ENCODE data around the gene MPDU1.

MPDU1 gene

DNA sequence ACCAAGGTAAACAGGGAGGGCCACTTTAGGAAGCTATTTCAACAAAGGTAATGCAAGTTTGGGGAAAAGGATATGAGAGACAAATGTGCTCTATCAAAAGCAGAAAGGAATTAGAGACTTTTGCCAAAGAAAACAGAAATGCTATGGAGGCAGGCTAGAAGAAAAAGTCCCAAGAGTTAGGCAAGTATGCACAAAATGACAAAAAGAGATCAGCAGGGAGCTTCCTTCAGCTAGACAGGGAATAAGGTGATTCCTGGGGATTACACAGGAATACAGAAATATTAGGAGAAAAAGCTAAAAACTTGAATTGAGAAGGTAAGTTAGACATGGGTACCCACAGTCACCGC, 28.6 kb downstream of the MPDU1 start:
- Histone ChIP-seq H3K4me3 (ENCODE audit: low read depth in 1 of 2, low read length in 2 of 2) (peak overlapping the region in 1 of 2 experiments; percentile 16; a peak in 1 of 4 replicates), H3K9me3 (ENCODE audit: insufficient read depth, low read length, severe bottlenecking) (no peaks in the 10 kb centered on the region), H3K4me1 (ENCODE audit: insufficient read depth, low read length) (peaks cover 47% of the 10 kb centered on the region), H3K36me3 (ENCODE audit: insufficient read depth, low read length) (peaks cover 32% of the 10 kb centered on the region), H3K27ac (ENCODE audit: low read length) (peak overlapping the region; percentile 41; the same call in 1 of the 2 replicates), H3K27me3 (ENCODE audit: insufficient read depth, low read length, poor library complexity) (no peaks in the 10 kb centered on the region), H2AFZ (ENCODE audit: low read depth, low read length) (no peak overlapping the region), H3K9ac (ENCODE audit: low read depth, low read length) (peak overlapping the region; percentile 78), H3K4me2 (ENCODE audit: insufficient read depth, low read length) (peak overlapping the region; percentile 78), H4K20me1 (ENCODE audit: insufficient read depth, low read length) (peaks cover 38% of the 10 kb centered on the region; the same call in 1 of the 2 replicates), H3K79me2 (ENCODE audit: insufficient read depth, low read length) (peaks cover 65% of the 10 kb centered on the region)
- TF ChIP-seq EZH2 (IDR thresholded peaks at IDR 0.05; ENCODE audit: borderline replicate concordance, low read depth, low read length, severe bottlenecking), result no peak
- TF ChIP-seq, protein P1, sequence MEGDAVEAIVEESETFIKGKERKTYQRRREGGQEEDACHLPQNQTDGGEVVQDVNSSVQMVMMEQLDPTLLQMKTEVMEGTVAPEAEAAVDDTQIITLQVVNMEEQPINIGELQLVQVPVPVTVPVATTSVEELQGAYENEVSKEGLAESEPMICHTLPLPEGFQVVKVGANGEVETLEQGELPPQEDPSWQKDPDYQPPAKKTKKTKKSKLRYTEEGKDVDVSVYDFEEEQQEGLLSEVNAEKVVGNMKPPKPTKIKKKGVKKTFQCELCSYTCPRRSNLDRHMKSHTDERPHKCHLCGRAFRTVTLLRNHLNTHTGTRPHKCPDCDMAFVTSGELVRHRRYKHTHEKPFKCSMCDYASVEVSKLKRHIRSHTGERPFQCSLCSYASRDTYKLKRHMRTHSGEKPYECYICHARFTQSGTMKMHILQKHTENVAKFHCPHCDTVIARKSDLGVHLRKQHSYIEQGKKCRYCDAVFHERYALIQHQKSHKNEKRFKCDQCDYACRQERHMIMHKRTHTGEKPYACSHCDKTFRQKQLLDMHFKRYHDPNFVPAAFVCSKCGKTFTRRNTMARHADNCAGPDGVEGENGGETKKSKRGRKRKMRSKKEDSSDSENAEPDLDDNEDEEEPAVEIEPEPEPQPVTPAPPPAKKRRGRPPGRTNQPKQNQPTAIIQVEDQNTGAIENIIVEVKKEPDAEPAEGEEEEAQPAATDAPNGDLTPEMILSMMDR (IDR thresholded peaks at IDR 0.05; ENCODE audit: borderline replicate concordance, extremely low read depth, low read length, poor library complexity, severe bottlenecking), result no peak
- DNase-seq (no peak), ATAC-seq (ENCODE audit: insufficient read depth, low read depth) (no peak)

GRCh38 chr17:7613769-7614424, 30.2 kb downstream of the MPDU1 start:
- Histone ChIP-seq H3K79me2 (ENCODE audit: insufficient read depth, low read length) (peaks cover 54% of the 10 kb centered on the region), H3K27ac (ENCODE audit: low read length) (peak overlapping the region; percentile 57), H3K4me2 (ENCODE audit: insufficient read depth, low read length) (peak overlapping the region; percentile 78), H3K9me3 (ENCODE audit: insufficient read depth, low read length, severe bottlenecking) (no peaks in the 10 kb centered on the region), H4K20me1 (ENCODE audit: insufficient read depth, low read length) (peaks cover 38% of the 10 kb centered on the region; the same call in 1 of the 2 replicates), H2AFZ (ENCODE audit: low read depth, low read length) (peak overlapping the region; percentile 54), H3K36me3 (ENCODE audit: insufficient read depth, low read length) (peaks cover 27% of the 10 kb centered on the region), H3K4me1 (ENCODE audit: insufficient read depth, low read length) (peaks cover 47% of the 10 kb centered on the region), H3K4me3 (ENCODE audit: low read depth in 1 of 2, low read length in 2 of 2) (peak overlapping the region; percentile 59 to 69), H3K27me3 (ENCODE audit: insufficient read depth, low read length, poor library complexity) (no peaks in the 10 kb centered on the region), H3K9ac (ENCODE audit: low read depth, low read length) (peak overlapping the region; percentile 78)
- no peak for DNase-seq
- ATAC-seq (ENCODE audit: insufficient read depth, low read depth), result no peak
- no peak for TF ChIP-seq EZH2 (IDR thresholded peaks at IDR 0.05; ENCODE audit: borderline replicate concordance, low read depth, low read length, severe bottlenecking)
- TF ChIP-seq, protein P1 (IDR thresholded peaks at IDR 0.05; ENCODE audit: borderline replicate concordance, extremely low read depth, low read length, poor library complexity, severe bottlenecking), result peak; percentile 41

- Histone ChIP-seq H3K27me3 (ENCODE audit: insufficient read depth, low read length, poor library complexity) (no peaks in the 10 kb centered on the region), H3K9ac (ENCODE audit: low read depth, low read length) (peak within 1 kb of the TSS; percentile 78), H3K4me1 (ENCODE audit: insufficient read depth, low read length) (peaks cover 47% of the 10 kb centered on the region), H3K4me2 (ENCODE audit: insufficient read depth, low read length) (peak within 1 kb of the TSS; percentile 78), H3K79me2 (ENCODE audit: insufficient read depth, low read length) (peaks cover 46% of the 10 kb centered on the region), H4K20me1 (ENCODE audit: insufficient read depth, low read length) (peaks cover 35% of the 10 kb centered on the region; the same call in 1 of the 2 replicates), H3K27ac (ENCODE audit: low read length) (peak within 1 kb of the TSS; percentile 76), H3K9me3 (ENCODE audit: insufficient read depth, low read length, severe bottlenecking) (no peaks in the 10 kb centered on the region), H3K4me3 (ENCODE audit: low read depth in 1 of 2, low read length in 2 of 2) (peak within 1 kb of the TSS; percentile 59 to 69), H2AFZ (ENCODE audit: low read depth, low read length) (peak within 1 kb of the TSS; percentile 94), H3K36me3 (ENCODE audit: insufficient read depth, low read length) (peaks cover 24% of the 10 kb centered on the region)
- ATAC-seq (ENCODE audit: insufficient read depth, low read depth) (peak; percentile 93), DNase-seq (peak; percentile 100)
- TF ChIP-seq EZH2 (IDR thresholded peaks at IDR 0.05; ENCODE audit: borderline replicate concordance, low read depth, low read length, severe bottlenecking), result no peak
- TF ChIP-seq, protein P1 (IDR thresholded peaks at IDR 0.05; ENCODE audit: borderline replicate concordance, extremely low read depth, low read length, poor library complexity, severe bottlenecking), result peak; percentile 85
Observed at GRCh38 chr17:7614425-7615264, 31.0 kb downstream of the MPDU1 start, which contains the start of gene FXR2. Gene FXR2, minus strand, starts transcription at chr17:7614897. Its CDS starts 365 bp downstream, at chr17:7614532.

Measured in DND-41 (cell line).